H1 (cell line): ENCODE measurements around the gene ITGB5.

Experiments
- GABPA ChIP-seq: IDR thresholded peaks from 2 replicates; pipeline ENCODE4 v1.6.1; 2011; ENCODE audit warnings: mild to moderate bottlenecking, low read length, moderate library complexity, borderline replicate concordance; ENCODE audit not compliant: insufficient read depth
- MAFK ChIP-seq: IDR thresholded peaks from 2 replicates; pipeline ENCODE4 v1.6.1; 2012; ENCODE audit warnings: low read depth, mild to moderate bottlenecking, improper control_type of control experiment, low read length
- POLR2AphosphoS5 ChIP-seq: IDR thresholded peaks from 2 replicates; pipeline ENCODE4 v1.6.1; 2011; ENCODE audit warnings: low read depth, low read length
- RAD21 ChIP-seq, 2 experiments: IDR thresholded peaks in 1 of 2; conservative IDR thresholded peaks in 1 of 2; 2 replicates each; pipeline ENCODE4 v1.6.1; 2011; ENCODE audit warnings: low read depth in 2 of 2, low read length in 2 of 2, improper control_type of control experiment in 1 of 2, inconsistent platforms in 1 of 2, mild to moderate bottlenecking in 1 of 2, moderate library complexity in 1 of 2
- RNF2 ChIP-seq: fragments of 200-900, 300-1000 bp; sonication (generic); IDR thresholded peaks from 2 replicates; pipeline ENCODE4 v1.7.1; 2016; ENCODE audit warnings: borderline replicate concordance, low read depth, mild to moderate bottlenecking, antibody characterized with exemption, low read length; ENCODE audit not compliant: poor library complexity, severe bottlenecking; ENCODE audit errors: missing control alignments
- SP1 ChIP-seq: IDR thresholded peaks from 2 replicates; pipeline ENCODE4 v1.6.1; 2011; ENCODE audit warnings: low read depth, low read length
- TAF1 ChIP-seq: IDR thresholded peaks from 2 replicates; pipeline ENCODE4 v1.6.1; 2011; ENCODE audit warnings: mild to moderate bottlenecking, low read depth, low read length
- ZNF274 ChIP-seq: IDR thresholded peaks from 2 replicates; pipeline ENCODE4 v1.7.0; 2012; ENCODE audit warnings: low read length, borderline replicate concordance; ENCODE audit errors: extremely low read depth
- TF ChIP-seq, protein P1 (sequence below), 3 experiments: IDR thresholded peaks; 1 replicate in 2 of 3; 2 replicates in 1 of 3; pipeline versions ENCODE4 v1.5.1 to v1.6.1; 2011; ENCODE audit warnings: low read length in 3 of 3, mild to moderate bottlenecking in 3 of 3, inconsistent platforms in 2 of 3, low read depth in 1 of 3, moderate library complexity in 1 of 3; ENCODE audit not compliant: insufficient read depth in 1 of 3; ENCODE audit errors: control extremely low read depth in 1 of 3
- TF ChIP-seq, protein P2 (sequence below): IDR thresholded peaks from 2 replicates; pipeline ENCODE4 v1.6.1; 2011; ENCODE audit warnings: low read length, improper control_type of control experiment

- TF ChIP-seq, protein P1, sequence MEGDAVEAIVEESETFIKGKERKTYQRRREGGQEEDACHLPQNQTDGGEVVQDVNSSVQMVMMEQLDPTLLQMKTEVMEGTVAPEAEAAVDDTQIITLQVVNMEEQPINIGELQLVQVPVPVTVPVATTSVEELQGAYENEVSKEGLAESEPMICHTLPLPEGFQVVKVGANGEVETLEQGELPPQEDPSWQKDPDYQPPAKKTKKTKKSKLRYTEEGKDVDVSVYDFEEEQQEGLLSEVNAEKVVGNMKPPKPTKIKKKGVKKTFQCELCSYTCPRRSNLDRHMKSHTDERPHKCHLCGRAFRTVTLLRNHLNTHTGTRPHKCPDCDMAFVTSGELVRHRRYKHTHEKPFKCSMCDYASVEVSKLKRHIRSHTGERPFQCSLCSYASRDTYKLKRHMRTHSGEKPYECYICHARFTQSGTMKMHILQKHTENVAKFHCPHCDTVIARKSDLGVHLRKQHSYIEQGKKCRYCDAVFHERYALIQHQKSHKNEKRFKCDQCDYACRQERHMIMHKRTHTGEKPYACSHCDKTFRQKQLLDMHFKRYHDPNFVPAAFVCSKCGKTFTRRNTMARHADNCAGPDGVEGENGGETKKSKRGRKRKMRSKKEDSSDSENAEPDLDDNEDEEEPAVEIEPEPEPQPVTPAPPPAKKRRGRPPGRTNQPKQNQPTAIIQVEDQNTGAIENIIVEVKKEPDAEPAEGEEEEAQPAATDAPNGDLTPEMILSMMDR (IDR thresholded peaks at IDR 0.05; ENCODE audit: control extremely low read depth in 1 of 3, insufficient read depth in 1 of 3, low read depth in 1 of 3, low read length in 3 of 3): no peak
- TF ChIP-seq SP1 (no peak), GABPA (no peak), MAFK (no peak), RNF2 (no peak), TAF1 (no peak), ZNF274 (no peak), RAD21 (IDR thresholded peaks at IDR 0.05 in 1 of 2, conservative IDR thresholded peaks at IDR 0.05 in 1 of 2; ENCODE audit: low read depth in 2 of 2, low read length in 2 of 2) (no peak), POLR2AphosphoS5 (no peak)
- TF ChIP-seq, protein P2, sequence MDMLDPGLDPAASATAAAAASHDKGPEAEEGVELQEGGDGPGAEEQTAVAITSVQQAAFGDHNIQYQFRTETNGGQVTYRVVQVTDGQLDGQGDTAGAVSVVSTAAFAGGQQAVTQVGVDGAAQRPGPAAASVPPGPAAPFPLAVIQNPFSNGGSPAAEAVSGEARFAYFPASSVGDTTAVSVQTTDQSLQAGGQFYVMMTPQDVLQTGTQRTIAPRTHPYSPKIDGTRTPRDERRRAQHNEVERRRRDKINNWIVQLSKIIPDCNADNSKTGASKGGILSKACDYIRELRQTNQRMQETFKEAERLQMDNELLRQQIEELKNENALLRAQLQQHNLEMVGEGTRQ: no peak
Observed at GRCh38 chr3:124762661-124763011, 124.5 kb downstream of the ITGB5 start.
